ENCODE results near the gene ZFYVE9.

ZFYVE9 gene

DNA sequence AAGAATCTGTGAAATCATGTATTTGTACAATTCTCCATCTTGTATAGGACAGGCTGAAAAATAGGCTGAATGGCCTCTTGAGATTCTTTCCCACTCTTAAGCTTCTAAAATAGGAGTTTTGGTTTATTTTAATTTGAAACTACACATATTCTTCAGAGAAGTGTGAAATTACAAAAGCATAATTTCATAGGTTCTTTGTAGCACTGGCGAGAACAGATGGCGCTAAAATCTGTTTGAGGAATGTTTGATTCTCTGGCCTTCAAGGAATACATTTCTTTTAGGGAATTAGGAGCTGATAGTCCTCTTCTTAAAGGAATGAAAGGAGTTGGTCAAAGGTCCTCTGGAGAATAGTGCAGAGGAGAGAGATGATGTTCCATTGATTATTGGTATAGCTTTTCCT lies 179.2 kb downstream of the ZFYVE9 start:
- no peak overlapping the region for H3K4me3 ChIP-seq (ENCODE audit: low read depth in 1 of 2, low read length in 1 of 2)
- H3K27ac ChIP-seq: no peak overlapping the region
- H3K27me3 ChIP-seq: no peaks in the 10 kb centered on the region
- TF ChIP-seq, protein P1, sequence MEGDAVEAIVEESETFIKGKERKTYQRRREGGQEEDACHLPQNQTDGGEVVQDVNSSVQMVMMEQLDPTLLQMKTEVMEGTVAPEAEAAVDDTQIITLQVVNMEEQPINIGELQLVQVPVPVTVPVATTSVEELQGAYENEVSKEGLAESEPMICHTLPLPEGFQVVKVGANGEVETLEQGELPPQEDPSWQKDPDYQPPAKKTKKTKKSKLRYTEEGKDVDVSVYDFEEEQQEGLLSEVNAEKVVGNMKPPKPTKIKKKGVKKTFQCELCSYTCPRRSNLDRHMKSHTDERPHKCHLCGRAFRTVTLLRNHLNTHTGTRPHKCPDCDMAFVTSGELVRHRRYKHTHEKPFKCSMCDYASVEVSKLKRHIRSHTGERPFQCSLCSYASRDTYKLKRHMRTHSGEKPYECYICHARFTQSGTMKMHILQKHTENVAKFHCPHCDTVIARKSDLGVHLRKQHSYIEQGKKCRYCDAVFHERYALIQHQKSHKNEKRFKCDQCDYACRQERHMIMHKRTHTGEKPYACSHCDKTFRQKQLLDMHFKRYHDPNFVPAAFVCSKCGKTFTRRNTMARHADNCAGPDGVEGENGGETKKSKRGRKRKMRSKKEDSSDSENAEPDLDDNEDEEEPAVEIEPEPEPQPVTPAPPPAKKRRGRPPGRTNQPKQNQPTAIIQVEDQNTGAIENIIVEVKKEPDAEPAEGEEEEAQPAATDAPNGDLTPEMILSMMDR (IDR thresholded peaks at IDR 0.05): no peak
- H3K9me3 ChIP-seq: no peaks in the 10 kb centered on the region
- no peaks in the 10 kb centered on the region for H3K36me3 ChIP-seq
- no peaks in the 10 kb centered on the region for H3K4me1 ChIP-seq (ENCODE audit: control insufficient read depth in 1 of 2, insufficient read depth in 1 of 2, low read depth in 1 of 2, low read length in 1 of 2)

DNA sequence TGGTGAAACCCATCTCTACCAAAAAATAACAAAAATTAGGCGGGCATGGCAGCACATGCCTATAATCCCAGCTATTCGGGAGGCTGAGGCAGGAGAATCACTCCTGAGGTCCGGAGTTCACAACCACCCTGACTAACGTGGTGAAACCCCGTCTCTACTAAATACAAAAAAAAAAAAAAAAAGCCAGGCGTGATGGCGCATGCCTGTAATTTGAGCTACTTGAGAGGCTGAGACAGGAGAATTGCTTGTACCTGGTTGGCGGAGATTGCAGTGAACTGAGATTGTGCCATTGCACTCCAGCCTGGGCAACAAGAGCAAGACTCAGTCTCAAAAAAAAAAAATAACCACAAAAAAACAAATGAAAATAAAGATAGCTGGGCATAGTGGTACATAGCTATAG lies 181.8 kb downstream of the ZFYVE9 start:
- Histone ChIP-seq H3K27me3 (no peaks in the 10 kb centered on the region), H3K4me3 (ENCODE audit: low read depth in 1 of 2, low read length in 1 of 2) (no peak overlapping the region), H3K4me1 (ENCODE audit: control insufficient read depth in 1 of 2, insufficient read depth in 1 of 2, low read depth in 1 of 2, low read length in 1 of 2) (no peaks in the 10 kb centered on the region), H3K36me3 (no peaks in the 10 kb centered on the region), H3K27ac (no peak overlapping the region), H3K9me3 (no peaks in the 10 kb centered on the region)
- TF ChIP-seq, protein P1 (IDR thresholded peaks at IDR 0.05): no peak

DNA sequence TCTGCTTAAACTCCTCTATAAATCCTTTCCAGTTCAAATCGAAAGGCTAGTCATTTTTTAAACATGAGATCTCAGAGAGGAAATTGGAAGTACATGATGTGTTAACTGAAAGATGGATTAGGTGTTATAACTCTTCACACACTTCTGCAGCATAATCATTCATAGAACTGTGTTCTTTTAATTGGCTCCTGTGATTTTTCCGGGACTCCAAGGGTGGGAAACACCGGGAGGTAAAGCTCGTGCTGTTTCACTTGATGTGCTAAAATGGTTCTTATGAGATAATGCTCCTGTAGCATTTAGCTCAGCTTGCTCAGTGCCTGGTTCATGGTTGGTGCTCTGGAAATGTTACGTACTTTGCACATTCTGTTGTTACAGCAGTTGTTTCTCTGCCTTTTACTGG lies 183.9 kb downstream of the ZFYVE9 start:
- TF ChIP-seq, protein P1 (IDR thresholded peaks at IDR 0.05): no peak
- H3K4me1 ChIP-seq (ENCODE audit: control insufficient read depth in 1 of 2, insufficient read depth in 1 of 2, low read depth in 1 of 2, low read length in 1 of 2): no peaks in the 10 kb centered on the region
- no peaks in the 10 kb centered on the region for H3K27me3 ChIP-seq
- H3K9me3 ChIP-seq: no peaks in the 10 kb centered on the region
- H3K4me3 ChIP-seq (ENCODE audit: low read depth in 1 of 2, low read length in 1 of 2): no peak overlapping the region
- H3K36me3 ChIP-seq: no peaks in the 10 kb centered on the region
- no peak overlapping the region for H3K27ac ChIP-seq

DNA sequence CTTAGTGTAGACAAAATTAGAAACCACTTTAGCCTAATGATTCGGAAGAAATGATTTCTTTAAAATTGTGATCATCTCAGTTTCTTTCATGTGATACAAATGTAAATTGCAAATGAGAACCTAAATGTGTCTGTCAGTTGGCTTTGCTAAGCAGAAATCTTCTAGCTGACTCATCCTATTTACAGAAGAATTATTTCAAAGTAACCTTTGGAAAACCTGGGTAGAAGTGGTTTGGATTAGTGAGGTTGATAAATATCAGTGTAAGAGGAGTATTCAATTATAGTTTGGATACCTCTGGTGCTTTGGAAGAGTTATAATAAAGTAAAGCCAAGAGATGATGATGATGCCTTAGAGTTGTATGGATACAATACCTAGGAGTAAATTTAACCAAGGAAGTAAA lies 186.7 kb downstream of the ZFYVE9 start:
- Histone ChIP-seq H3K4me1 (ENCODE audit: control insufficient read depth in 1 of 2, insufficient read depth in 1 of 2, low read depth in 1 of 2, low read length in 1 of 2) (no peaks in the 10 kb centered on the region), H3K36me3 (no peaks in the 10 kb centered on the region), H3K27me3 (no peaks in the 10 kb centered on the region), H3K9me3 (no peaks in the 10 kb centered on the region), H3K4me3 (ENCODE audit: low read depth in 1 of 2, low read length in 1 of 2) (no peak overlapping the region), H3K27ac (no peak overlapping the region)
- TF ChIP-seq, protein P1 (IDR thresholded peaks at IDR 0.05): no peak

DNA sequence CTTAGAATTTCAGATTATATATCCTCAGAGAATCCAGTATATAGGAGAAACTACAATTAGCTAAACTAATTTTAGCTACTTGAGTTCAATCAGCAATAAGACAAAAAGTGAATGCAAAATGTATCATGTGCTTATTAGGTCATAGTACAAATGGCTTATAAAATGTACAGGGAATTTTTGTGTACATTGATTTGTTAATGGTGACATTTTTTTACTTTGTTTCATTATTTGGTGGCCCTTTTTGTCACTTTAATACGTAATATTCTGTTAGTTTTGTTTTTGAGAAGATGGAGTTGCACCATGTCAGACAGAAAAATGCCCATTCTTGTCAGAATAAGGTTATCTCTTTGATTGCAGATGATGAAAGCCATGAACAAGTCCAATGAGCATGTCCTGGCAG lies 190.5 kb downstream of the ZFYVE9 start:
- Histone ChIP-seq H3K4me1 (ENCODE audit: control insufficient read depth in 1 of 2, insufficient read depth in 1 of 2, low read depth in 1 of 2, low read length in 1 of 2) (no peaks in the 10 kb centered on the region), H3K36me3 (no peaks in the 10 kb centered on the region), H3K4me3 (ENCODE audit: low read depth in 1 of 2, low read length in 1 of 2) (no peak overlapping the region), H3K27ac (no peak overlapping the region), H3K9me3 (no peaks in the 10 kb centered on the region), H3K27me3 (no peaks in the 10 kb centered on the region)
- TF ChIP-seq, protein P1 (IDR thresholded peaks at IDR 0.05): no peak
